ENCODE results near the gene ALOX5. TPM values are rescaled to one million over a fixed set of nuclear protein-coding genes. Genes with fewer than 3 reads are reported as not detected.
"Not testable (repeated sequence)": the region's sequence is repeated elsewhere in the genome, so short reads cannot be mapped to it uniquely, and the experiment has no call there.

Gene ALOX5
- total RNA-seq, 1 experiment from 2014 or later: not detected

DNA sequence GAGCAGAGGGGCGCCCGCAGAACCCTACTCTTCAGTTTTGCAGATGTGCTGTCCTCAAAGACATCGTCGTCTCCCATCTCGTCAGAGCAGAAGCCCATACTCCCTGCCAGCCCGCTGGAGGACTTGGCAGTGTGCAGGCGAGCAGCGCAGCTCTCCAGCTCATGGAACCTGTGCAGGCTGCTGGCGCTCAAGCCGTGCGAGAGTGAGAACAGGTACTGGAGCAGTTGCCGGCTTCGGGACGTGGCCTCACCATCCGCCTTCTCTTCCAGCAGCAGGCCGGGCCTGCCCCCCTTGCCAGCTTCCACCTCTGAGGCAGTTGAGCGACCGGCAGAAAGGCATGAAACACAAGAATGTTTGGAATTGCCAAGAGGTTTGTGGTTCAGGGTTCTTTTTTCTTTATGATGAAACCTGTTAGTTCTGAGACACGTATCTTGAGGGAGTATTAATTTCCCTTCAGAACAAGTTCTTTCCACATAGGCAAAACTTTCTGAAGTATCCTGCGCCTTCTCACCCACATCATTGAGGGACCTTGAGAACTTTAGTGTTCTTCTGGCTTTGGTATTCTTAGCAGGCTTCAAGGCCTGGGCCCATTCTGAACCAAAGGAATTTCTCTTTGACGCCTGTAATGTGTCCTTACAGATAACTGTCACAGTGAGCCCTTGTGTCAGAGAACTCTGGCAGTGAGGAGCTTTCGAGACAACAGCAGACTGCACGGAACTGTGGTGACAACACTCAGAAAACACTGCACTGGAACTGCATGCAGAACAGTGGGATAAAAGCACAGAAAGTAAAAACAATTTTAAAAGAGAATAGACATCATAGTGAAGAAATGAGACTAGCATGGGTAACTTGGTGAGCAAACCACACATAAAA is 89.5 kb downstream of the ALOX5 start:
- Histone ChIP-seq H3K27ac (no peak overlapping the region), H3K4me3 (no peak overlapping the region), H3K4me1 (no peaks in the 10 kb centered on the region), H3K27me3 (no peaks in the 10 kb centered on the region), H3K36me3 (no peaks in the 10 kb centered on the region), H3K9me3 (replicated peaks) (no peaks in the 10 kb centered on the region)
- no peak for DNase-seq

- H3K4me1 ChIP-seq: no peaks in the 10 kb centered on the region
- no peak overlapping the region for H3K4me3 ChIP-seq
- H3K9me3 ChIP-seq (replicated peaks): no peaks in the 10 kb centered on the region
- no peak overlapping the region for H3K27ac ChIP-seq
- H3K27me3 ChIP-seq: no peaks in the 10 kb centered on the region
- no peaks in the 10 kb centered on the region for H3K36me3 ChIP-seq
- peak; percentile 31 to 69 for DNase-seq
Observed at GRCh38 chr10:45464958-45465567, 91.0 kb downstream of the ALOX5 start.

- no peaks in the 10 kb centered on the region for H3K27me3 ChIP-seq
- H3K4me3 ChIP-seq: no peak overlapping the region
- no peaks in the 10 kb centered on the region for H3K9me3 ChIP-seq (replicated peaks)
- no peak overlapping the region for H3K27ac ChIP-seq
- no peak for DNase-seq
- no peaks in the 10 kb centered on the region for H3K36me3 ChIP-seq
- no peaks in the 10 kb centered on the region for H3K4me1 ChIP-seq
Observed at GRCh38 chr10:45466784-45467183, 92.8 kb downstream of the ALOX5 start.

DNA sequence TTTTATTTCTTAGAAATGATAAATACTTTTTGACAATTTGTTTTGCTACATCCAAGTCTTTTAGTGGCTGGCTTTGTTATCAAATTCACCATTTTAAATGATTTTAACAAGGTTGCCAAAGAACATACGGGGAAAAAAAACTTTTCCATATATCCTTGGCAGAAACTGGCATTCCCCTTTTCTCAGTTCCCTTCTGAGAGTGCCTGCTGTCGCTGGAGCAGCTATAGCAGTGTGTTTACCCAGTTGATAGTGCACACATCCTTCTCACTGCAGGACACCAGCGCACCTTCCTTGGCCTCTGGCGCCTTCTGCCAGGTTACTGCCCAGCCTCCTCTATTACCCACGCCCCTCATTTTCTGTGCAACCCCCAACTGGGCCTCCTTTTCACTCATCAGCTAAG is 94.1 kb downstream of the ALOX5 start:
- Histone ChIP-seq H3K36me3 (no peaks in the 10 kb centered on the region), H3K27me3 (no peaks in the 10 kb centered on the region), H3K4me1 (no peaks in the 10 kb centered on the region), H3K9me3 (replicated peaks) (no peaks in the 10 kb centered on the region), H3K4me3 (no peak overlapping the region), H3K27ac (no peak overlapping the region)
- DNase-seq: no peak

DNA sequence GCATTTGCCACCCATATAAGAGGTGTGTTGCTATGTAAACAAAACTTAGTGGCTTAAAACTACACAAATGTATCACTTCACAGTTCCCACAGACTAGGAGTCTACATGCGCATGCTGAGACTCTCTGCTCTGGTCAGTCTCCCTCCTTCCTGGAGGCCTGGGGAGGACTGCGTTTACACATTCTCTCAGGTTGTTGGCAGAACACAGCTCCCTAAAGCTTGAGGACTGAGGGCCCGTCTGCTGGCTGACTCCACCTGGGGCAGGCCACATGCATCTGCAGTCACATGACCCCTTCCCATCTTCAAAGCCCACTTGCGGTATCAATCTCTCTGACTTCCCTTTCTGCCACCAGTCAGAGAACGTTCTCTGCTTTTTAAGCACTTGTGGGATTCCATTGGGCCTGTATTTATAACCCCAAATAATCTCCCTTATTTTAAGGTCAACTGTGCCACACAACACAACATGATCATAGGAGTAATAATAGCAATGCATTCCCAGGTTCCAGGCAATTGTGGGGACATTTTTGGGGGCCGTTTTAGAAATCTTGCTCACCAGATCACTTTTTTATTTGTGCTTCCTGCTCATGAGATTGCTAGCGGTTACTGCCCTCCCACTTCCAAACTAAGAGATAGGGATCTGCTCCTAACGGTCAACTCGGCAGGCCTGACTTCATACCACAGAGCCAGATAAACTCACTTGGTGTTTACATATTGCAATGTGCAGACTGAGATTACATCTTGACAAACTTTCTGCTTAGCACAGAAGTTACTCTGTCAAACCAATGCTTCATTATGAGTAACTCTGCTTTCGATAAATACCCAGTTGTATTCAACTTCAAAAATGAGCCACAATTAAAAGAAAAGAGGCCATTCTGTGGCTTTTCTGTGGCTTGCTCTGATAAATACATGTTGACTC is 96.3 kb downstream of the ALOX5 start:
- Histone ChIP-seq H3K27ac (no peak overlapping the region), H3K4me3 (no peak overlapping the region), H3K4me1 (no peaks in the 10 kb centered on the region), H3K9me3 (replicated peaks) (no peaks in the 10 kb centered on the region), H3K27me3 (no peaks in the 10 kb centered on the region), H3K36me3 (no peaks in the 10 kb centered on the region)
- DNase-seq: no peak

GRCh38 chr10:45471059-45471458 is 97.0 kb downstream of the ALOX5 start:
- Histone ChIP-seq H3K27ac (no peak overlapping the region), H3K36me3 (no peaks in the 10 kb centered on the region), H3K9me3 (replicated peaks) (no peaks in the 10 kb centered on the region), H3K4me3 (no peak overlapping the region), H3K4me1 (no peaks in the 10 kb centered on the region), H3K27me3 (no peaks in the 10 kb centered on the region)
- DNase-seq: no peak

GRCh38 chr10:45471531-45472310 is 97.7 kb downstream of the ALOX5 start:
- no peak for DNase-seq
- H3K4me3 ChIP-seq: no peak overlapping the region
- no peaks in the 10 kb centered on the region for H3K4me1 ChIP-seq
- H3K9me3 ChIP-seq (replicated peaks): no peaks in the 10 kb centered on the region
- H3K27me3 ChIP-seq: no peaks in the 10 kb centered on the region
- no peak overlapping the region for H3K27ac ChIP-seq
- H3K36me3 ChIP-seq: no peaks in the 10 kb centered on the region

DNA sequence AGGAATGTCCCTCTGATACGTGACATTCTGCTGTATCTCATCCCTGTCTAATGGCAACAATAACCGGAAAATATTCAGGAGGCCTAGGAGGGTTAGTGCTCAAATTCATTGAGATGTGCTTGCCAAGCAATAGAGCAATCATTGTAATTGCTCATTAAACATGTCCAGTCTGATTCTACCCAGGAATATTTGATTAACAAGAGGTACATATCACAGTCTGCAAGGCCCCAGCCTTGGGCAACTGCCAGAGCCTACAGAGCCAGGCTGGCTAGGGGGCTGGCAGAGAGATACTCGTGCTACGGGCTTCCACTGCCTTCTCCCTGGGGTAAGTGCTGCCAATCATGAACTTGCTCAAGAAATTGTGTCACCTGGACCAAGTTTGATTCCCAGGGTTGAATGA is 99.1 kb downstream of the ALOX5 start:
- Histone ChIP-seq H3K9me3 (replicated peaks) (no peaks in the 10 kb centered on the region), H3K4me3 (no peak overlapping the region)

GRCh38 chr10:45476559-45476958 is 102.5 kb downstream of the ALOX5 start:
- Histone ChIP-seq H3K9me3 (replicated peaks) (no peaks in the 10 kb centered on the region), H3K36me3 (no peaks in the 10 kb centered on the region), H3K27ac (no peak overlapping the region), H3K27me3 (no peaks in the 10 kb centered on the region), H3K4me3 (no peak overlapping the region), H3K4me1 (no peaks in the 10 kb centered on the region)
- DNase-seq: no peak

More for the DNA sequence above, 99.1 kb downstream of the ALOX5 start:
- H3K36me3 ChIP-seq: no peaks in the 10 kb centered on the region
- no peaks in the 10 kb centered on the region for H3K27me3 ChIP-seq
- no peaks in the 10 kb centered on the region for H3K4me1 ChIP-seq
- no peak for DNase-seq
- H3K27ac ChIP-seq: no peak overlapping the region

GRCh38 chr10:45480294-45480693 is 106.3 kb downstream of the ALOX5 start:
- Histone ChIP-seq H3K36me3 (no peaks in the 10 kb centered on the region), H3K4me1 (no peaks in the 10 kb centered on the region), H3K4me3 (no peak overlapping the region), H3K9me3 (replicated peaks) (no peaks in the 10 kb centered on the region), H3K27me3 (no peaks in the 10 kb centered on the region), H3K27ac (no peak overlapping the region)
- no peak for DNase-seq

DNA sequence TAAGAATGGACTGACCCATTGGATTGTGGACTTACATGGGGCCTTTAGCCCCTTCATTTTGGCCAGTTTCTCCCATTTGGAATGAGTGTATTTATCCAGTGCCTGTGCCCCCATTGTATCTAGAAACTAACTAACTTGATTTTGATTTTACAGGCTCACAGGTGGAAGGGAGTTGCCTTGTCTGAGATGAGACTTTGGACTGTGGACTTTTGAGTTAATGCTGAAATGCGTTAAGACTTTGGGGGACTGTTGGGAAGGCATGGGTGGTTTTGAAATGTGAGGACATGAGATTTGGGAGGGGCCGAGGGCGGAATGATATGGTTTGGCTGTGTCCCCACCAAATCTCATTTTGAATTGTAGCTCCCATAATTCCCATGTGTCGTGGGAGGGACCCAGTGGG is 107.1 kb downstream of the ALOX5 start:
- H3K27ac ChIP-seq; DNase-seq; H3K27me3 ChIP-seq; H3K4me3 ChIP-seq; H3K36me3 ChIP-seq; H3K9me3 ChIP-seq (replicated peaks); H3K4me1 ChIP-seq: not testable (repeated sequence)

- Histone ChIP-seq H3K9me3 (replicated peaks) (no peaks in the 10 kb centered on the region), H3K27ac (no peak overlapping the region), H3K4me1 (no peaks in the 10 kb centered on the region), H3K4me3 (no peak overlapping the region), H3K36me3 (no peaks in the 10 kb centered on the region), H3K27me3 (no peaks in the 10 kb centered on the region)
- no peak for DNase-seq
Observed at GRCh38 chr10:45483002-45483401, 109.0 kb downstream of the ALOX5 start.

DNA sequence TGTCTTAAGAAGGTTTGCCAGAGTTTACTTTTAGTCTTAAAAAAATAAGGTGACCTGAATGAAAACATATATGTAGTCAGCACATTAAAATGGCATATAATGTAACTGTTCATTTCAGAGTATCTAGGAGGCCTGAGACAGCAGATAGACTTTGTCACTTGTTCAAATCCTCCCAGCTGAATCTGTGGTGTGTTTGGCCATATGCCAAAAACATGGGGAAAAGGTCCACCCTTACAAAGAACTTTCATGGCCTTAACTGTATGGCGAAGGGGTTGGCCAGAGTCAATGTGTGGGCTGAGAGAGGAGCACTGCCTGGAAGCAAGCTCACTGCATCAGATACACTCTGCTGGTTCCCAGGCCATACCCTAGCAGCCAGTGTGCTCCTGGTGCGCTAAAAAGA is 113.7 kb downstream of the ALOX5 start:
- H3K36me3 ChIP-seq: no peaks in the 10 kb centered on the region
- DNase-seq: no peak
- no peaks in the 10 kb centered on the region for H3K9me3 ChIP-seq (replicated peaks)
- H3K27me3 ChIP-seq: no peaks in the 10 kb centered on the region
- H3K4me3 ChIP-seq: no peak overlapping the region
- no peaks in the 10 kb centered on the region for H3K4me1 ChIP-seq
- H3K27ac ChIP-seq: no peak overlapping the region

- H3K36me3 ChIP-seq: no peaks in the 10 kb centered on the region
- no peaks in the 10 kb centered on the region for H3K4me1 ChIP-seq
- no peak overlapping the region for H3K27ac ChIP-seq
- DNase-seq: no peak
- no peak overlapping the region for H3K4me3 ChIP-seq
- H3K27me3 ChIP-seq: no peaks in the 10 kb centered on the region
- no peaks in the 10 kb centered on the region for H3K9me3 ChIP-seq (replicated peaks)
Observed at GRCh38 chr10:45488365-45488764, 114.3 kb downstream of the ALOX5 start.

Measured in SJCRH30 (cell line).